Lung (tissue), 12 donors: ENCODE results near the gene ZBBX. TPM values are rescaled to one million over a fixed set of nuclear protein-coding genes. Genes with fewer than 3 reads are reported as not detected.

ENCODE experiments used
- ATAC-seq: fragments of 200-7000 bp; cut with Tn5 transposase; one replicate; pipeline ENCODE4 v1.9.1; 2020; ENCODE audit warnings: moderate number of reproducible peaks; ENCODE audit not compliant: insufficient read depth, low FRiP score
- DNase-seq, 3 donors: peaks; one replicate each; pipeline ENCODE4 v3.0.0-alpha.2; 2013 to 2017
- H3K27ac ChIP-seq, 2 donors: one replicate each; pipeline ENCODE4 v1.5.1; 2013; ENCODE audit warnings: mild to moderate bottlenecking in 2 of 2, moderate library complexity in 2 of 2, control low read depth in 1 of 2, inconsistent platforms in 1 of 2, low read depth in 1 of 2, low read length in 1 of 2
- H3K27me3 ChIP-seq, 3 donors: one replicate each; pipeline ENCODE4 v1.5.1; 2013; ENCODE audit warnings: low read length in 2 of 3; ENCODE audit not compliant: control insufficient read depth in 3 of 3, insufficient read depth in 3 of 3
- H3K36me3 ChIP-seq, 4 donors: one replicate each; pipeline ENCODE4 v1.5.1; 2013; ENCODE audit warnings: low read length in 4 of 4, mild to moderate bottlenecking in 1 of 4, moderate library complexity in 1 of 4; ENCODE audit not compliant: control insufficient read depth in 4 of 4, insufficient read depth in 4 of 4
- H3K4me1 ChIP-seq, 5 donors: one replicate each; pipeline ENCODE4 v1.5.1; 2013; ENCODE audit warnings: low read length in 5 of 5, mild to moderate bottlenecking in 2 of 5, moderate library complexity in 1 of 5; ENCODE audit not compliant: control insufficient read depth in 5 of 5, insufficient read depth in 5 of 5
- H3K4me3 ChIP-seq: one replicate; pipeline ENCODE4 v1.5.1; 2013; ENCODE audit warnings: mild to moderate bottlenecking, control low read depth, moderate library complexity
- H3K9ac ChIP-seq, 2 donors: one replicate each; pipeline ENCODE4 v1.5.1; 2013; ENCODE audit warnings: low read length in 2 of 2, control low read depth in 1 of 2; ENCODE audit not compliant: insufficient read depth in 1 of 2
- H3K9me3 ChIP-seq, 4 donors: one replicate each; pipeline ENCODE4 v1.5.1; 2013; ENCODE audit warnings: low read length in 3 of 4, mild to moderate bottlenecking in 1 of 4, moderate library complexity in 1 of 4; ENCODE audit not compliant: control insufficient read depth in 4 of 4, insufficient read depth in 3 of 4
- CTCF ChIP-seq: IDR thresholded peaks from 2 replicates; pipeline ENCODE4 v1.5.1; 2012; ENCODE audit warnings: mild to moderate bottlenecking; ENCODE audit errors: control extremely low read depth, extremely low read depth
- WGBS, 2 donors: extraction: QIAGEN DNeasy Blood & Tissue Kit; methylation state at CpG; one replicate each; pipeline ENCODE4 v1.1.7; 2013; 5-methylcytosine and 5-hydroxymethylcytosine counted together
- polyA plus RNA-seq, 2 donors: library from polyadenylated mRNA; stranded (reverse); fragments of 200-250 nt; gene quantifications; one replicate each; pipeline ENCODE4 v1.2.1, GENCODE V29; 2013
- total RNA-seq, 2 donors: library from RNA; depleted of rRNA in 1 of 2; stranded (reverse); fragments of >200 nt in 1 of 2; gene quantifications; one replicate each; pipeline ENCODE4 v1.2.1, GENCODE V29; 2014 to 2021
- donor health status: control.
- donor health status: control.
- donor health status: Bipolar disorder and iron deficiency.
- donor health status: healthy.
- donor health status: DM: yes; HTN: yes; CAD: no.

Gene ZBBX
- total and polyA plus RNA-seq, 4 donors: 7.1 to 51.3 (median 17.1) TPM

- 79 to 87% methylated on average over 1 of the region's 1 CpG for WGBS, 2 donors
- no peaks in the 10 kb centered on the region for H3K27me3 ChIP-seq
- DNase-seq (no peak), ATAC-seq (no peak)
- no peaks in the 10 kb centered on the region for H3K4me1 ChIP-seq
- TF ChIP-seq CTCF: no peak
- no peaks in the 10 kb centered on the region for H3K36me3 ChIP-seq
- no peaks in the 10 kb centered on the region for H3K9me3 ChIP-seq
- no peak overlapping the region for H3K4me3 ChIP-seq
- H3K27ac ChIP-seq: no peak overlapping the region
- H3K9ac ChIP-seq: no peak overlapping the region
These were observed 138.8 kb downstream of the ZBBX start for GRCh38 chr3:167241048-167241845.

GRCh38 chr3:167228135-167228534 is 152.0 kb downstream of the ZBBX start:
- no peaks in the 10 kb centered on the region for H3K36me3 ChIP-seq
- no peaks in the 10 kb centered on the region for H3K27me3 ChIP-seq
- peaks cover 0 to 8% (median 0%) of the 10 kb centered on the region in 5 donors for H3K4me1 ChIP-seq
- H3K9me3 ChIP-seq: no peaks in the 10 kb centered on the region
- no peak overlapping the region for H3K27ac ChIP-seq
- H3K9ac ChIP-seq: no peak overlapping the region
- ATAC-seq (no peak), DNase-seq (no peak)
- no peak for TF ChIP-seq CTCF
- H3K4me3 ChIP-seq: no peak overlapping the region
- WGBS, 2 donors: 28 to 39% methylated on average over 3 of the region's 3 CpGs

GRCh38 chr3:167225821-167226220 is 154.3 kb downstream of the ZBBX start:
- WGBS, 2 donors: 98 to 100% methylated on average over 1 of the region's 1 CpG
- DNase-seq (no peak), ATAC-seq (no peak)
- Histone ChIP-seq H3K4me1 (peaks cover 0 to 8% (median 0%) of the 10 kb centered on the region in 5 donors), H3K27ac (no peak overlapping the region), H3K36me3 (no peaks in the 10 kb centered on the region), H3K9me3 (no peaks in the 10 kb centered on the region), H3K4me3 (no peak overlapping the region), H3K9ac (no peak overlapping the region), H3K27me3 (no peaks in the 10 kb centered on the region)
- no peak for TF ChIP-seq CTCF
